NB4 (cell line): ENCODE measurements around the gene DGKG.

Experiments
- DNase-seq: peaks from one replicate; pipeline ENCODE4 v3.0.0; 2010; ENCODE audit warnings: low read depth
- H3K4me3 ChIP-seq: one replicate; pipeline ENCODE4 v1.5.1; 2011; ENCODE audit warnings: mild to moderate bottlenecking, low read depth, low read length, moderate library complexity
- CTCF ChIP-seq: IDR thresholded peaks from one replicate; pipeline ENCODE4 v1.5.1; 2012; ENCODE audit warnings: low read depth, low read length
- MAX ChIP-seq: IDR thresholded peaks from 2 replicates; pipeline ENCODE4 v1.6.1; 2011; ENCODE audit warnings: low read depth, low read length
- MYC ChIP-seq: IDR thresholded peaks from 2 replicates; pipeline ENCODE4 v1.6.1; 2011; ENCODE audit warnings: low read depth, low read length
- POLR2A ChIP-seq: IDR thresholded peaks from 2 replicates; pipeline ENCODE4 v1.6.1; 2011; ENCODE audit warnings: mild to moderate bottlenecking; ENCODE audit not compliant: insufficient read length; ENCODE audit errors: extremely low read depth

DGKG gene

GRCh38 chr3:186270701-186271100 is 91.3 kb downstream of the DGKG start:
- H3K4me3 ChIP-seq: no peak overlapping the region
- no peak for TF ChIP-seq POLR2A
- no peak for TF ChIP-seq MAX
- no peak for TF ChIP-seq CTCF
- TF ChIP-seq MYC: no peak
- DNase-seq: no peak

GRCh38 chr3:186268616-186269448 is 93.2 kb downstream of the DGKG start:
- DNase-seq: peak; percentile 31
- TF ChIP-seq CTCF (peak; percentile 25), POLR2A (no peak), MYC (no peak)
- no peak overlapping the region for H3K4me3 ChIP-seq

- TF ChIP-seq MYC (no peak), CTCF (no peak)
- H3K4me3 ChIP-seq: no peak overlapping the region
- DNase-seq: no peak
Measured at GRCh38 chr3:186267758-186268157, 94.3 kb downstream of the DGKG start.

GRCh38 chr3:186264608-186265400 is 97.2 kb downstream of the DGKG start:
- TF ChIP-seq MYC (no peak), MAX (no peak), CTCF (no peak), POLR2A (no peak)
- no peak overlapping the region for H3K4me3 ChIP-seq
- DNase-seq: no peak

- TF ChIP-seq CTCF (peak; percentile 32), POLR2A (no peak), MAX (no peak)
Measured at GRCh38 chr3:186261638-186262037, 100.4 kb downstream of the DGKG start.

GRCh38 chr3:186260726-186261125 is 101.3 kb downstream of the DGKG start:
- TF ChIP-seq CTCF (peak; percentile 2), POLR2A (no peak), MAX (no peak), MYC (no peak)
- peak; percentile 26 for DNase-seq
- no peak overlapping the region for H3K4me3 ChIP-seq

More at GRCh38 chr3:186261638-186262037, 100.4 kb downstream of the DGKG start:
- peak; percentile 51 for DNase-seq
- no peak overlapping the region for H3K4me3 ChIP-seq
